DOHH2 (cell line): ENCODE results near the gene HERC3.

Experiments
- EZH2phosphoT487 ChIP-seq: fragments of 200-600 bp; sonication (generic); IDR thresholded peaks from 2 replicates; pipeline ENCODE4 v1.6.1; 2017; ENCODE audit warnings: borderline replicate concordance, mild to moderate bottlenecking, antibody characterized with exemption, low read length, moderate library complexity, mixed read lengths
- TF ChIP-seq, protein P1 (sequence below): fragments of 200-600 bp; sonication (generic); IDR thresholded peaks from one replicate; pipeline ENCODE4 v1.5.1; 2014; ENCODE audit warnings: antibody characterized with exemption, mild to moderate bottlenecking, low read depth, low read length; ENCODE audit not compliant: poor library complexity, severe bottlenecking

GRCh38 chr4:88746206-88746605 is 153.9 kb downstream of the HERC3 start:
- TF ChIP-seq, protein P1, sequence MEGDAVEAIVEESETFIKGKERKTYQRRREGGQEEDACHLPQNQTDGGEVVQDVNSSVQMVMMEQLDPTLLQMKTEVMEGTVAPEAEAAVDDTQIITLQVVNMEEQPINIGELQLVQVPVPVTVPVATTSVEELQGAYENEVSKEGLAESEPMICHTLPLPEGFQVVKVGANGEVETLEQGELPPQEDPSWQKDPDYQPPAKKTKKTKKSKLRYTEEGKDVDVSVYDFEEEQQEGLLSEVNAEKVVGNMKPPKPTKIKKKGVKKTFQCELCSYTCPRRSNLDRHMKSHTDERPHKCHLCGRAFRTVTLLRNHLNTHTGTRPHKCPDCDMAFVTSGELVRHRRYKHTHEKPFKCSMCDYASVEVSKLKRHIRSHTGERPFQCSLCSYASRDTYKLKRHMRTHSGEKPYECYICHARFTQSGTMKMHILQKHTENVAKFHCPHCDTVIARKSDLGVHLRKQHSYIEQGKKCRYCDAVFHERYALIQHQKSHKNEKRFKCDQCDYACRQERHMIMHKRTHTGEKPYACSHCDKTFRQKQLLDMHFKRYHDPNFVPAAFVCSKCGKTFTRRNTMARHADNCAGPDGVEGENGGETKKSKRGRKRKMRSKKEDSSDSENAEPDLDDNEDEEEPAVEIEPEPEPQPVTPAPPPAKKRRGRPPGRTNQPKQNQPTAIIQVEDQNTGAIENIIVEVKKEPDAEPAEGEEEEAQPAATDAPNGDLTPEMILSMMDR, result no peak
- no peak for TF ChIP-seq EZH2phosphoT487
